Medulla oblongata (tissue), 1 donor: ENCODE results near the gene RAB36.
A peak's percentile ranks its signal among the peaks of the same experiment; 100 is the strongest.

Source experiments
- DNase-seq: peaks from one replicate; pipeline ENCODE4 v3.0.0-alpha.2; 2015; ENCODE audit errors: extremely low spot score

Gene RAB36

GRCh38 chr22:23137905-23138561 lies 7.2 kb upstream of the RAB36 start:
- DNase-seq = peak; percentile 76

- DNase-seq = no peak
Measured at GRCh38 chr22:23138584-23139435, 6.5 kb upstream of the RAB36 start.

DNA sequence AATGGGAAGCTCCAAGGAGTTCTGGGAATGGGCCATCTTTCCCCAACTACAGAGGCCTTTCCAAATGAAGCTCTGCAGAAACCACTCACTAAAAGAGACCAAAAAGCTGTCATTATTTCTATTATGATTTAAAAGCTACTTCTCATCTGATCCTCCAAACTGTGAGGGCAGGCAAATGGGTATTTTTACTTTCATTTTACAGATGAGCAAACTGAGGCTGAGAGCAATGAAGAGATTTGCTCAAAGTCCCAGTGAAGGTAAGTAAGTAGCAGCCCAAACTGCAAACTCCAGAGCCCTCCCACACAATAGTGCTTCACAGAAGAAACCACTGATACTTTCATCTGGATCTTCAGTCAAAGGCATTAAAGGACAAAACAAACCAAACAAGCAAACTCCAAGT lies 4.9 kb upstream of the RAB36 start:
- no peak for DNase-seq

DNA sequence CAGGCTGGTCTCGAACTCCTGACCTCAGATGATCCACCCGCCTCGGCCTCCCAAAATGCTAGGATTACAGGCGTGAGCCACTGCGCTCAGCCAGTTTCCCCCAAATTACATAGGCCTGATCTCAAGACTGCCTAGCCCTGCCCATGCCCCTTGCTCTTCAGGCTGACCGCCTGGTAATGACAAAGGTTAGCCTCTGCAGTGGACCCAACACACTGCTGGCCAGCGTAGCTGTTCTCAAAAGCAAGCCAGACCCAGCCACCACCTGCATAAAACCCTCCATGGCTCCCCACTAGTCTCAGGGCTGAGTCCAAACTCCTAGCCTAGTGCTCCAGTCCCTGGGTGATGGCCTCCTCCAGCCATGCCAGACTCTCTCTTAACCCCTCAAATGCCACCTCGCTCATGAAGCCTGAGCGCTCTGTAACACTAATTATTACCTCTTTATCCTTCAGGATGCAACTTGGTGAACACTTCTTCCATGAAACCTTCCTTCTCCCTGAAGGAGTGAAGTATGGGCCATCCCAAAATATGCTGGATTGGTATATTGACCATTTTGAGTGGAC lies 2.7 kb upstream of the RAB36 start:
- DNase-seq = no peak

- no peak for DNase-seq
Measured at GRCh38 chr22:23143119-23143518, 2.2 kb upstream of the RAB36 start.

DNA sequence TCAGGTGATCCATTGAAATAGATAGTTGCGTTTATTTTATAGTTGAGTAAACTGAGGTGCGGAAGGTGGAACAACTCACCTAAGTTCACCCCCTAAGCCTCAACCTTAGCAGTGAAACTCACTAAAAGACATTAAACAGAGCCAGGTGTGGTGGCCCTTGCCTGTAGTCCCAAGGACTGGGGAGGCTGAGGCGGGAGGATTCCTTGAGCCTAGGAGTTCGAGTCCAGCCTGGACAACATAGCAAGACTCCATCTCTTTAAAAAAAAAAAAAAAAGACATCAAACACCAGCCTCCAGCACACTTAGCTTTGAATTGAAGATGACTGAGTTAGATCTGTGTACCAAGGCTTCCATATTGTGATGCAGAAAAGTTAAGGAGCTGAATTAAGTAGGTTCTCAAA lies 845 bp upstream of the RAB36 start:
- DNase-seq = no peak

- DNase-seq = no peak
Measured at GRCh38 chr22:23145878-23146470, 697 bp downstream of the RAB36 start.

DNA sequence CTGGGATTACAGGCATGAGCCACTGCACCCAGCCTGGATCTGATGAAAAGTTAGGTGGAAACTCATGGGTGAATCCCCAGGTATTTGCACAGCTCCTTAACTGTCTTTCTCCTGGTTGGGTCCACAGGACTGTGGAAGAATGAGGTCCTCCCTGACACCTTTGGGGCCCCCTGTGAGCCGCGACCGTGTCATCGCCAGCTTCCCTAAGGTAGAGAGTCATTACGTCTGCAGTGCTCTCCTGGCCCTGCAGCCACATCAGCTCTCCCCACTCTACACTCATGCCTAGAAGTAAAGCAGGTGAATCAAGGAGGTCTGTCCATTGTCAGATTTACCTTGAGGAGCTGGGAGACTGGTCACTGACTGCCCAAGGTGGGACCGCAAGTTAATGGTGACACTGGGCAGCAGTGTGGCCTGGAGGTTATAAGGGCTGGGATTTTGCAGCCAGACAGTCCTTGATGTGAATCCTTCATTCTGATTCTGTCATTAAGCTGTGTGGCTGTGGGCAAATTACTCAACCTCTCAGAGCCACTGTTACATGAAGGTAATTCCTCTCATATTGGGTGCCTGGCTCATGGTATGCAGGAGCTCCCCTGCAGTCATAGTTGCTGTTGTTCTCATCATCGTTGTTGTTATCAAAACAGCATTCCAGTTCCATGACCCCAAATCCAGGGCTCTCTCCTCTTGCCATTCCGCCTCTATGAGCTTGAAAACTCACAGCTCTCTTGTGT lies 1.4 kb downstream of the RAB36 start:
- no peak for DNase-seq

DNA sequence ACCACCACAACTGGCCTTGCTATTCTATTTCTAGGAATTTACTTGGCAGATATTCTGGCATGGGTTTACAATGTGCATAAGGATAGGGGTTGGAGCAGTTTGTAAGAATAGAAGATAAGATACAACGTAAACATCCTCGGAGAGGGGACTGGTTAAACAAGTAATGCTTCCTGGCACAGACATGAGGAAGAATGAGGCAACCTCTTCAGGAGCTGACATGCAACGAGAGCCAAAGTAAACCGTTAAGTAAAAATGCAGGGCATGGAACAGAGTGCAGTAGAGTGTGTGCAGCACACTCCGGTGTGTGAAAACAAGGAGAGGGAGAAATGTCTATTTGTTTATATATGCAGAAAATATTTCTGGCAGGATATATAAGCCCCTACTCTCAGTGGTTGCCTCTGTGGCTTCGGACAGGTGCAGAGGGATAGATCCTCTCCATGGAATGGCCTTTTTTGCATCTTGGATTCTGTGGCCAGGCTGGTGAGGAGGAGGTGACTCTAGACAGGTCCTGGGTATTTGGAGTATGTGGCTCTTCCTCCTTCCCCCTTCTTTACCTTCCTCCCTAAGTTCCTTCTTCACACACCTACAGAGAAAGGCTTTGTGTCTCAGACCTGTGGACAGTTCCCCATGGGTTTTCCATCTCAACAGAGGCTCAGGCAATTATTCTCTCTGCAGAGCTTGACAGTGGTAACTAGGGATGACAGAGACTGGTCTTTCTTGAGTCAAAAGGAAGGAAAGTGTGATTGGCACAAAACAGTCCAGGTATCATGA lies 2.5 kb downstream of the RAB36 start:
- no peak for DNase-seq

- DNase-seq = no peak
Measured at GRCh38 chr22:23149743-23150238, 4.5 kb downstream of the RAB36 start.

DNA sequence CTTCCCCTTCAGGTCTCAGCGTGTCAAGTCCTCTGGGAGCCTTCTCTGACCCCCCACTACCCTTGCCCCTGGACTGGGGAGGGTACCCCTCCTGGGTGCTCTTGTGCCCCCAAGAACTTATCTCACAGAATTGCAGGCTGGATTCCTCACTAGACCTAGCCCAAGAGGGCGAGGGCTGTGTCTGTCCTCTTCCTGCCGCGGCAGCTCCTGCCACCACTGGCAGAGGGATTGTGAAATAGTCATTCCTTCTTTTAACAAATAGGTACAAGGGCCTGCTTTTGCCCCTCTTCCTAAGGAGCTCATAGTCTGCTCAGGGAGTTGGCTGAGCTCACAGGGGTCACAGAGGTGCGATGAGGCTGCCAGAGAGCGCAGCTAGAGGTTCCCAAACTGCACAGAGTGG lies 5.5 kb downstream of the RAB36 start:
- no peak for DNase-seq

DNA sequence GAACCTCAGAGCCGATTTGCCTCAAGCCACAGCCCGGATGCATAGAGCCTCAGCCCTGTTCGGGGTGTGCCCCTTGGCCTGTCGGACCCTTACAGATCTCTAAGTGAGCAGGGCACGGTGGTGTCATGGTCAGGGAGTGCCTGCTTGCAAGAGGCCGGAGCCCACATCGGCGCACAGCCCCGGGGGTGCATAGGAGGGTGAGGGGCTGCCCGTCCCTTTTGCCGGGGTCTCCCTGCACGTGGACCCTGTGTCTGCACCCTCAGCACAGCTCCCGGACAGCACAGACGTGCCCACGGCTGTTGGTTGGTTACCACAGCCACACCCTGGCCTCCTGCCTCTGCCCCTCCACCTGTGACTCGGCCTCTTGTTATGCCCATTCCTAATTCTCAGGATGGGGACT lies 6.5 kb downstream of the RAB36 start:
- no peak for DNase-seq

DNA sequence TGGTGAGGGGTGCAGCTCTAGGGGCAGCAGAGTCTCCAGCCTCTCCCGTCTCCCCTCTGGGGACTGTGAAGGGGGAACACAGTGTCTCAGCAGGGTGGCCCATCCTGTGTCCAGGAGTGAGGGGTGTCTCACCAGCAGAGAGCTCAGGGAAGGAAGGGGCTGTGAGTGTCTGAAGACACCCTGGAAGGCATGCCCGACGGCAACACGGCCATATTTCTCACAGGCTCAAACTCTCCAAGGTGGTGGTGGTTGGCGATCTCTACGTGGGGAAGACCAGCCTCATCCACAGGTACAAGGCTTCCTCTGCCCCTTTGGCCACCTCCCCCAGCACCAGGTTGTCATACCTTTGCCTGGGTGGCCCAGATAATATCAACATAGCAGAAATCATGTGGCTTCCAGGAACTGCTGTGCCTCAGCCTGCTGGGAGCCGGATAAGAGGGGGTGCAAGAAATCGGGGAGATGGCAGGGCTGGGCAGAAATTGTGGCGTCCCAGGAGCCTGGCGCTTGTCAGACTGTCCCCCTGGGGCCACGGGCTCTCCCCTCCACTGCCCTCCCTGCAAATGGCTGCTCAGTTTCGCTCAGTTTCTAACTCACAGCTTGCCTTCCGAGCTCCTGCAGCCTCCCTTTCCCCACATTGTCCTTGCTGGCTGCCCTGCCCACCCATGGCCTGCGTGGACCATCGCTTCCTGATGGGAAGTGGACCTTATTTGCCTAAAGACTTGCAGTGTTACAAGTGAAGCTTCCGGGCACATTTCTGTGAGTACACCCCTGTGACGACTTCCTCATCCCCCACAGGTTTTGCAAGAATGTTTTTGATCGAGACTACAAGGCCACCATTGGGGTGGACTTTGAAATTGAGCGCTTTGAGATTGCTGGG lies 7.2 kb downstream of the RAB36 start:
- no peak for DNase-seq

- DNase-seq = no peak
Measured at GRCh38 chr22:23153994-23154393, 8.7 kb downstream of the RAB36 start.

DNA sequence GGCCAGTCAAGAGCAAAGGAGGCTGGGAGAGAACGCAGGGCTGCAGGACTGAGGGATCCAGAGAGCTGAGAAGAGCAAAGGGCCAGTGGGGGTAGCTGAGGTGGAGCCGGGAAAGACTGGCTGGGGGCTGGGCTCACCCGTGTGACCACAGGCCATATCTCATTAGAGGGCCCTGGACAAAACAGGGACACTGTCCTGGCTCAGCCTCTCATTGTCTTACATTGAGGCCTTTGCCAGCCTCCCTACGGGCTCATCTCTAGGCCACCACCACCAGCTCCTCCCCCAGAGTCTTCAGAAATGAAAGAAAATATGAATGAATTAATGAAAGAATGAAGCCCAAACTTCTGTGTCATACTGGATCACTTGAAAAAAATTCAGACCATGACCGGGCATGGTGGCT lies 9.2 kb downstream of the RAB36 start:
- DNase-seq = no peak

DNA sequence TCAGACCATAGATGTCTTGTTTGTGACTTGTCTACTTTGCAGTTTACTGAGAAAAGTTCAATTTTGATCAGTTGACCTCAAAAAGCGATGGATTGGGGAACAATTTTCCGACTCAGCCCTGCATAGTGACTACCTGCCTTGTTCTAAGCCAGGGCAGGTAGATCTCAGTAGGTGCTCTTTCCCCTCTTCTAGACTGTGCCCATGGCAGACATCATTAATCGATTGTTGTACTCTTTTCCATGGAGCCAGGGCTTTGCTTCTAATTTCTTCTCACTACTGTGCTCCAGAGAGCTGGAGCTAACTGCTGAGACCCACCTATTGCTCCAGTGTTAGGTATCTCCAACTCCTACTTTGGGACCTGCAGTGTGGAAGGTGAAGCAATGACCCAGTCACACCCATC lies 9.9 kb downstream of the RAB36 start:
- no peak for DNase-seq

- DNase-seq = no peak
Measured at GRCh38 chr22:23155831-23156230, 10.6 kb downstream of the RAB36 start.

- no peak for DNase-seq
Measured at GRCh38 chr22:23156286-23156685, 11.0 kb downstream of the RAB36 start.

DNA sequence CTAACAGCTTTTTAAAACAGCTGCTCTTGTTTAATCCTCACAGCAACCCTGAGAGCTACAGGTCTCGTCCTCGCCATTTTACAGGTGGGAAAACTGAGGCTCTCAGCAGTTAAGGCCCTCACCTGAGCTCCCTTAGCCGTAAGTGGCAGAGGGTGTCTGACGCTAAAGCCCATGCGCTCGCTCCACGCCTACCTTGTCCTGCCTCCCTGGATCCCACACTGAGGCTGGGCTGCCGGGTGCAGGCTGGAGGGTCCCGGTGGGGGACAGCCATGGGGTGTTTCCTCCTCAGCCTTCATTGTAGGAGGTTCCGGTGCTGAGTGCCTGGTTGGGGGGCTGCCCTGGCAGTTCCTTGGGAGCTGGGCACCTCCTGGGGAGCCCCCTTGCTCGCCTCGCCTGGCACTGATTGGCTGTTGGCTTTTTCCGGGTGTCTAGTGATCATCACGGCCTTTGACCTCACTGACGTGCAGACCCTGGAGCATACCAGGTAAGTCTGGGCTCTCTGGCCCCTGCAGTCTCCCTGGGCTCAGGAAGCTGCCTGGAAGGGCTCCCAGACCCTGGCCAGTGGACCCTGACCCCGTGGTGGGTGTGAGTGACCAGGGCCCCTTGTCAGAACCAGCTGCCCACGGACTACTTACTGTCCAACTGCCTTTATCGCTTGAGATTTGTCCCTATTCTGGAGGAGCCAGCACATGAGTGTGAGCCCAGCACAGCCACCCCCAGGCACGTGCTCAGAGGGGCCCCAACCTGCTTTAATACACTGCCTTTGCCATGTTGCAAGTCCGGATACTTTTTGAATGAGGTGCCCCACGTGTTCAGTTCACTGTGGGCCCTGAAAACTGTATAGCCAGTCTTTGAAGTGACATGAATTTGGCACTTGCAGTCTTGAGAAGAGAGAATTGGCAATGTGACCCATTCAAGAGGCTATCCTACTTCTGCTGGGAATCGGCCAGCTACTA lies 12.6 kb downstream of the RAB36 start:
- DNase-seq = no peak
